Adipose tissue (tissue), 3 donors: ENCODE results near the gene CSAD. TPM values are rescaled to one million over a fixed set of nuclear protein-coding genes. Genes with fewer than 3 reads are reported as not detected.
"Not testable (repeated sequence)": the region's sequence is repeated elsewhere in the genome, so short reads cannot be mapped to it uniquely, and the experiment has no call there.

Source experiments
- H3K27ac ChIP-seq: one replicate; pipeline ENCODE4 v1.5.1; 2013; ENCODE audit warnings: low read depth, low read length
- WGBS, 3 donors: extraction: QIAGEN DNeasy Blood & Tissue Kit; methylation state at CpG; one replicate each; pipeline ENCODE4 v1.1.7; 2013; 5-methylcytosine and 5-hydroxymethylcytosine counted together
- polyA plus RNA-seq, 3 donors: library from polyadenylated mRNA; stranded (reverse); fragments of 200-250 nt; gene quantifications; one replicate each; pipeline ENCODE4 v1.2.3, GENCODE V29; 2013
- donor health status: healthy with polysubstance abuse.
- donor health status: Bipolar disorder and iron deficiency.
- donor health status: healthy.

The CSAD gene
- polyA plus RNA-seq, 3 donors, result 36.3 to 167 (median 91.0) TPM

DNA sequence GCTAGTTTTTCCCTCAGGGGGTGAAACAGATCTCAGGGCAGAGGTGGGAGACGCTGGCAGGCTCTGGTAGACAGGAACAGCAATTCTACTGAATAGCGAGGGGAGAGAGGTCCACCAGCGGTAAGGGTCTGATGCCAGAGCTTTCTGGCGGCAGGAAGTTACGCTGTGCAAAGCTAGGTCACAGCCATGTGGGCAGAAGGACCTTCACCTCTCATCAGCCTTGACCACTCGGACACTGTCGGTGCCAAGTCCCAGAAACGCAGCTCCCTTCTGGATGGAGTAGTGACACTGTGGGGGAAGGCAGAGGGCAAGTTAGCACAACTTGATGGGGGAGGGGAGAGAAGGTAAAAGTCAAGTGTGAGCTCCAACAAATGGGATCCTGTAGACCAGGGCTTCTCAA, 10.5 kb downstream of the CSAD start:
- WGBS, 3 donors, result 90 to 93% (median 91%) methylated on average over 8 of the region's 8 CpGs

GRCh38 chr12:53169644-53170043, 11.1 kb downstream of the CSAD start:
- no peak overlapping the region for H3K27ac ChIP-seq
- 94 to 96% (median 94%) methylated on average over 7 of the region's 7 CpGs for WGBS, 3 donors

More for the DNA sequence above, 10.5 kb downstream of the CSAD start:
- no peak overlapping the region for H3K27ac ChIP-seq

GRCh38 chr12:53166837-53167236, 13.9 kb downstream of the CSAD start:
- H3K27ac ChIP-seq, result no peak overlapping the region

- WGBS, 3 donors, result 96 to 100% (median 100%) methylated on average over 2 of the region's 2 CpGs
- not testable (repeated sequence) for H3K27ac ChIP-seq
Measured at GRCh38 chr12:53163008-53163407, 17.7 kb downstream of the CSAD start.

DNA sequence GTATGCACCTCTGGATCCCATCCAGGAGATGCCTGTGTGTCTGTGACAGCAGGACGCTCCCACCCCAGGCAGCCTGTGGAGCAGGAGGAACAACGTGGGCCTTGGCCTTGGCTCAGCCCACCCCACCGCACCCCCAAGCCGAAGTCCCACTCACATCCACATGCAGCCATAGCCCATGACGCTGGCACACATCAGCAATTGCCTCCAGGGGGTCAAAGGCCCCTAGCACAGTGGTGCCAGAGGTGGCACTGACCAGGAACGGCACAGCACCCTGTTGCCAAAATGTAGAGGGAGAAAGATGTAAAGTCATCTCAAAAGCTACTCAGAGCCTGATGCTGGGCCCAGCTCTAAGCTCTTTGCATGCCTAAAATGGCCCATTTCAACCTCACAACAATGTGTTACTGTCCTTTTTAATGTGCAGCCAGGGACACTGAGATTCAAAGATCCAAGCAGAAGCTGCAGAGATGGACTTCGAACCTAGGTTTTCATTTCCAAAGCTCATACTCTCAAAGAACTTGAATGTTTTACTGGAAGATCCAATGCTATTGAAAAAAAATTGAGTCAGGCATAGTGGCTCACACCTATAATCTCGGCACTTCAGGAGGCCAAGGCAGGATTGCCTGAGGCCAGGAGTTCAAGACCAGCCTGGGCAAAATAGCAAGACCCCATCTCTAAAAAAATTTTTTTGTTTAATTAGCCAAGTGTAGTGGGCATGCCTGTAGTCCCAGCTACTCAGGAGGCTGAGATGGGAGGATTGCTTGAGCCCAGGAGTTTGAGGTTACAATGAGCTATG, 19.4 kb downstream of the CSAD start:
- 90 to 94% (median 91%) methylated on average over 8 of the region's 8 CpGs for WGBS, 3 donors
- no peak overlapping the region for H3K27ac ChIP-seq

DNA sequence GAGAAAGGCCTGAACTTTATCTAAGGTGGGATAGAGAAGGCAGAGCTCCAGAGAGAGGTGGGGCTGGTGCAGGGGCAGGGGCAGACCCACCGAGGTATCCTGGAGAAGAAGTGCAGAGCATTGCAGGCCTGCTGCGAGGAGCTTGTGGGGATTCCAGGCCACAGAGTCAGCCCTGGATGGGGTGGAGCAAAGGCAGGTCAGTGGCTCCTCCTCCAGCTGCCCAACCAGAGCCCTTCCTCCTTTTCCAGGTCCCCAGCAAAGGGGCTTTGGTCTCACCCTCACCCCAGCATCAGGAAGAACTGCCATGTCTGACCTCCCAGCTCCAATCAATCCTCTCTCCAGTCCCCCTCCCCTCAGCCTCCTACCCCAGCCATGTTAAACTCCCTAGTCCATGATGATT, 20.1 kb downstream of the CSAD start:
- no peak overlapping the region for H3K27ac ChIP-seq

DNA sequence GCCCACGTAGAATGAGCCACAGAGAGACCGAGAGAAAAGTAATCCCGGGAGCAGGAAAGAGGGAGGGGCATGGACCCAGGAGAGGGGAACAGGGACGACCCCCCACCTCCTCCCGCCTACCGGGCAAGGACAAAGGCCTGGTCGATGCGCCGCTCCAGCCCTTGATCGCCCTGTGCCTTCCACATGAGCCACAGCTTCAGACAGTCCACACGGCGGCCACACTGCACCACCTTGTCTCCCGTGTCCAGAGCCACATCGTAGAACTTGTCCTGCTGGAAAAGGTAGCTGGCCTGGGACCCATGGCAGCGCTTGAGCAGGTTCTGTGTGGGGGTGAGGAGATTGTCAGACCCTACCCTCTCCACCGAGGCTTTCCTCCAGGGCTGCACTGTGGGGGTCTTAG, 20.7 kb downstream of the CSAD start:
- WGBS, 3 donors, result 78 to 86% (median 83%) methylated on average over 16 of the region's 16 CpGs
- H3K27ac ChIP-seq, result no peak overlapping the region

More for the DNA sequence above, 20.1 kb downstream of the CSAD start:
- 80 to 88% (median 83%) methylated on average over 2 of the region's 2 CpGs for WGBS, 3 donors

DNA sequence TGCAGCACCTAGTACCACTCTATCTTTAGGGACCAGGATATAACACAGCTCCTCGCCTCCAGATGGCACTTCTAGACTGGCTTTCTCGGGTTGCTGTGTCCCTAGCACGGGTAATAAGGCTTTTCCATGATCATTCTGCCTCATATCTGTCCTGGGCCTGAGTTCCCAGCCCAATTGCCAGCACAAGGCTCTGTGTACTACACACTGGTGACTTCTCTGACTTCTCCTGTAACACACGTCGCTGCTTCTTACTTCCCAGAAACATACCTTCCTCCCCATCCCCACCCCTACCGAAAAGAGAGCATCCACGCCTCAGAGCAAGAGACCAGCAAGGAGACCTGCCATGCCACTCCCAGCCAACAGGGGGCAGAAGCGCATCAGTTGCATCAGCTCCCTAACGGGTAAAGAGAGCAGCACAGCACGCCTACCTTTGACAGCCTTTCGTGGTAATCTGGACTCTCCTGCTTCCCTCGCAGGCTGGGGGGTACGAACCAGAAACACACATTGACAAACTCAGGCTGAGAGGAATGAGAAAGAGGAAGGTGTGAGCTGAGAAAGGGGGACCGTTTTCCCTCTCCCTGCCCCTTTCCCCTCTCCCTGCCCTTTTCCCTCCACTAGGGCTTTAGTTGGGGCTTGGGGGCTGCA, 21.4 kb downstream of the CSAD start:
- WGBS, 3 donors, result 13 to 15% (median 14%) methylated on average over 14 of the region's 14 CpGs
- no peak overlapping the region for H3K27ac ChIP-seq

GRCh38 chr12:53152390-53152789, 28.3 kb downstream of the CSAD start:
- H3K27ac ChIP-seq, result no peak overlapping the region

- H3K27ac ChIP-seq, result no peak overlapping the region
- WGBS, 3 donors, result 88 to 93% (median 92%) methylated on average over 6 of the region's 6 CpGs
Measured at GRCh38 chr12:53151039-53151438, 29.7 kb downstream of the CSAD start.

DNA sequence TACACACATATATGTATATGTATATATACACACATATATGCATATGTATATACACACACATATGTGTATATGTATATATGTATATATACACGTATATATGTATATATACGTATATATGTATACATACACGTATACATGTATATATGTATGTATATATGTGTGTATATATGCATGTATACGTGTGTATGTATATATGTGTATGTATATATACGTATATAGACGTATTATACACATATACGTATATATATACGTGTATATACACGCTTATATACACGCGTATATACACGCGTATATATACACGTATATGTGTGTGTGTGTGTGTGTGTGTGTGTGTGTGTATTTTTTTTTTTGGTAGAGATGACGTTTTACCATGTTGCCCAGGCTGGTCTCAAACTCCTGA, 33.1 kb downstream of the CSAD start:
- H3K27ac ChIP-seq, result no peak overlapping the region
- WGBS, 3 donors, result 90 to 91% (median 91%) methylated on average over 15 of the region's 15 CpGs

DNA sequence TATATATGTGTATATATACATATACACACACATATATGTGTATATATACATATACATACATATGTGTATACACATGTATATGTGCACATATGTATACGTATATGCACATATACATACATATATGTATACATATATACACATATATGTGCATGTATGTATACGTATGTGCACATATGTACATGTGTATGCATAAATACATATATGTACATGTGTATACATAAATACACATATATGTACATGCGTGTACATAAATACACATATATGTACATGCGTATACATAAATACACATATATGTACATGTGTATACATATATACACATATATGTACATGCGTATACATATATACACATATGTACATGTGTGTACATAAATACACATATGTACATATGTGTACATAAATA, 33.5 kb downstream of the CSAD start:
- WGBS, 3 donors, result 82 to 92% (median 91%) methylated on average over 5 of the region's 5 CpGs
- no peak overlapping the region for H3K27ac ChIP-seq

DNA sequence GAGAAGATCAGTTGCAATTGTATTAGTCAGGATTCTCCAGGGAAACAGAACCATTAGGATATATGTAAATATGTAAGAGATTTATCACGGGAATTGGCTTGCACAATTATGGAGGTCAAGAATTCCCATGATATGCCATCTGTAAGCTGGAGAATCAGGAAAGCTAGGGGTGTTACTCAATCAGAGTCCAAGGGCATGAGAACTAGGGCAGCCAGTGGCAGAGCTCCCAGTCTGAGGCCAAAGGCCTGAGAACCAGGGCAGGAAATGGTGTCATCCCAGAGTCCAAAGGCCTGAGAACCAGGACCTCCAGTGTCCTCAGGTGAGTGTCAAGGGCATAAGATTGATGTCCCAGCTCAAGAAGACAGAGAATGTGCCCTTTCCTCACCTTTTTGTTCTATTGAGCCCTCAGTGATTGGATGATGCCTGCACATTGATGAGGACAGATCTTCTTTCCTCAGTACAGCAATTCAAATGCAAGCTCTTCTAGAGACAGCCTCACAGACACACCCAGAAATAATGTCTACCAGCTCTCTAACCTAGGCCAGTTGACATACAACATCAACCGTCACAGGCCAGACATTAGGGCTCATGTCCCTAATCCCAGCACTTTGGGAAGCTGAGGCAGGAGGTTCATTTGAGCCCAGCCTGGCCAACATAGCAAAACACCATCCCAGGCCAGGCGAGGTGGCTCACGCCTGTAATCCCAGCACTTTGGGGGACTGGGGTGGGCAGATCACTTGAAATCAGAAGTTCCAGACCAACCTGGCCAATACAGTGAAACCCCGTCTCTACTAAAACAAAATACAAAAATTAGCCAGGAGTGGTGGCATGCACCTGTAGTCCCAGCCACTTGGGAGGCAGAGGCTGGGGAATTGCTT, 35.1 kb downstream of the CSAD start:
- H3K27ac ChIP-seq, result no peak overlapping the region
- WGBS, 3 donors, result 82 to 90% (median 89%) methylated on average over 5 of the region's 5 CpGs

DNA sequence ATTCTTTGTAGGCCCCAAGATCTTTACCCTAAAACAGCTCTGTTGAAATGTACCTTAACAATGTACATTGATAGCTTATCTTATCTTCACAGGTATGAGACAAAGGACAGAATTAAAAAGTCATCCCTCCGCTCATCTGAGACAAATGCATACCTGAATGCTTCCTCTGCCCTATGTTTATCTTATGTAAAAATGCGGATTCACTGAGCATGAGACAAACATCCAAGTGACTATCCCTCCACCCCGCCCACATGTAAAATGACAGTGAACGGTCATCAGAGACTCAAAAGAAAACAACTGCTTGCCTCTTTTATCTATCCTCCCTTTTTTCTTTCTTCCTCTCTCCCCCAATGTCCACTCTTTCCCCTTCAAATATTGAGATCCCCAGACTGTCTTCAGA, 37.4 kb downstream of the CSAD start:
- WGBS, 3 donors, result 89 to 90% (median 89%) methylated on average over 4 of the region's 4 CpGs

DNA sequence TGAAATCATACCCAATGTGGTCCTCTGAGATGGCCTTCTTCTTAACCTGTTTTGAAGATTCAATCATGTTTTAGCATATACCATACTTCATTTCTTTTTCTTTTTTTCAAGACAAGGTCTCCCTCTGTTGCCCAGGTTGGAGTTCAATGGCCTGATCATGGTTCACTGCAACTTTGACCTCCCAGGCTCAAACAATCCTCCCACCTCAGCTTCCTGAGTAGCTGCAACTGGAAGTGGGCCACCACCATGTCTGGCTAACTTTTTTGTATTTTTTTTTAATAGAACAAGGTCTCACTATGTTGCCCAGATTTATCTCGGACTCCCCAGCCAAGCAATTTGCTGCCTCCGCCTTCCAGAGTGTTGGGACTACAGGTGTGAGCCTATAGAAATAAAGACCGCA, 47.0 kb downstream of the CSAD start:
- WGBS, 3 donors, result 90 to 94% (median 93%) methylated on average over 3 of the region's 3 CpGs
- no peak overlapping the region for H3K27ac ChIP-seq

More for the DNA sequence above, 37.4 kb downstream of the CSAD start:
- no peak overlapping the region for H3K27ac ChIP-seq

DNA sequence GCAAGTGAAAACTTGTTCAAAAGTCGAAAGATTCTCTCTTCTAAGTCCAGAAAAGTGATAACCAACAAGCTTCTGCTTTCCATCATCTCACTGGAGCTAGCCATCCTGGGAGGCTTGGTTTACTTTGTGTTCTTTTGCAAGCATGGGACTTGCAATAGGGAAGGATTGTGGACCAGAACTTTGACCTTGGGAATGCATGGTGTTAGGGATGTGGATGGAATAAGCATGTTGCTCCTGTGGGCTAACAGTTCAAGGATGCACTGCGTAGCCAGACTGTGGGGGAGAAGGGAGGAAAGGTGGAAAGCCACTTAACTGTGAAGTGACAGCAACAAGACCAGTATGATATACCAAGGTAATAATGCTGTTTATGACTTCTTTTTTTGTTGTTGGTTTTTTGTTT, 48.9 kb downstream of the CSAD start:
- WGBS, 3 donors, result 79 to 92% (median 90%) methylated on average over 2 of the region's 2 CpGs
- no peak overlapping the region for H3K27ac ChIP-seq

- WGBS, 3 donors, result 79 to 84% (median 82%) methylated on average over 10 of the region's 10 CpGs
- no peak overlapping the region for H3K27ac ChIP-seq
Measured at GRCh38 chr12:53128780-53129569, 51.8 kb downstream of the CSAD start.

GRCh38 chr12:53127169-53127568, 53.6 kb downstream of the CSAD start:
- H3K27ac ChIP-seq, result no peak overlapping the region
- 68 to 88% (median 80%) methylated on average over 1 of the region's 1 CpG for WGBS, 3 donors

GRCh38 chr12:53124352-53124723, 56.4 kb downstream of the CSAD start:
- no peak overlapping the region for H3K27ac ChIP-seq
